ENCODE data around the gene DAZAP1. TPM values are rescaled to one million over a fixed set of nuclear protein-coding genes. Genes with fewer than 3 reads are reported as not detected.

Gene DAZAP1
- total RNA-seq, 2 donors from 2014 or later: 32.6 to 47.5 TPM

GRCh38 chr19:1401889-1402217 is 5.5 kb upstream of the DAZAP1 start:
- H3K27me3 ChIP-seq: no peaks in the 10 kb centered on the region
- no peaks in the 10 kb centered on the region for H3K9me3 ChIP-seq
- peak overlapping the region; percentile 45 to 76 for H3K4me3 ChIP-seq
- H3K27ac ChIP-seq: peak overlapping the region in 1 of 2 donors; percentile 81
- no peak for DNase-seq (ENCODE audit: low spot score)
- no peaks in the 10 kb centered on the region for H3K36me3 ChIP-seq
- H3K4me1 ChIP-seq: peaks cover 0 to 38% of the 10 kb centered on the region in 2 donors
- TF ChIP-seq, protein P1, sequence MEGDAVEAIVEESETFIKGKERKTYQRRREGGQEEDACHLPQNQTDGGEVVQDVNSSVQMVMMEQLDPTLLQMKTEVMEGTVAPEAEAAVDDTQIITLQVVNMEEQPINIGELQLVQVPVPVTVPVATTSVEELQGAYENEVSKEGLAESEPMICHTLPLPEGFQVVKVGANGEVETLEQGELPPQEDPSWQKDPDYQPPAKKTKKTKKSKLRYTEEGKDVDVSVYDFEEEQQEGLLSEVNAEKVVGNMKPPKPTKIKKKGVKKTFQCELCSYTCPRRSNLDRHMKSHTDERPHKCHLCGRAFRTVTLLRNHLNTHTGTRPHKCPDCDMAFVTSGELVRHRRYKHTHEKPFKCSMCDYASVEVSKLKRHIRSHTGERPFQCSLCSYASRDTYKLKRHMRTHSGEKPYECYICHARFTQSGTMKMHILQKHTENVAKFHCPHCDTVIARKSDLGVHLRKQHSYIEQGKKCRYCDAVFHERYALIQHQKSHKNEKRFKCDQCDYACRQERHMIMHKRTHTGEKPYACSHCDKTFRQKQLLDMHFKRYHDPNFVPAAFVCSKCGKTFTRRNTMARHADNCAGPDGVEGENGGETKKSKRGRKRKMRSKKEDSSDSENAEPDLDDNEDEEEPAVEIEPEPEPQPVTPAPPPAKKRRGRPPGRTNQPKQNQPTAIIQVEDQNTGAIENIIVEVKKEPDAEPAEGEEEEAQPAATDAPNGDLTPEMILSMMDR (IDR thresholded peaks at IDR 0.05): no peak

DNA sequence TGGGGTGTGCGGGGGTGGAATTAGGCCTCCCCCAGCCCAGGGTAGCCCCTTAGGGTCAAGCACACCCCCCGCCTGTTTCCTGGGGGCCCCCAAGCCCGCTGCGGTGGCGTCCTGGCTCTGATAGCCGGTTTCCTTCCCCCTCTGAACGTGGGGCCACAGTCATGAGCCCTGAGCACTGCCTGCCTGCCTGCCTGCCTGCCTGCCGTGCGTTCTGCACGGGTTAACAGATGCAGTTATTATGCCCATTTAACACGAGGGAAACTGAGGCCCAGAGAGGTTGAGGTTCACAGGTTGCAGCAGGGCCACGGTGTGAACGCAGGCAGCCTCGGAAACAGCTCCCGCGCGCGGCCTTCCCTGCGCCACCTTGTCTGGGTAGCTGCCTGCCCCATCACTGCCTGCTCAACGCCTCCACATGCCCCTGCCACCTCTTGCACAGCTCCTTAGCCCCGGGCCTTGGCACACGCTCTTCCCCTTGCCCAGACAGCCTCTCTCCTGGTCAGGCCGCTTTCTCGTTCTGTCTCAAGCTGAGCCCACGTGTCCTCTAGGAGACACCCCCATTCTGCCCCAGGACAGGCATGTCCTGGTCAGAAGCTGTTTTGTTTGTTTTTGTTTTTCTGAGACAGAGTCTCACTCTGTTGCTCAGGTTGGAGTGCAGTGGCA is 4.8 kb upstream of the DAZAP1 start:
- Histone ChIP-seq H3K9me3 (no peaks in the 10 kb centered on the region), H3K4me1 (peaks cover 0 to 37% of the 10 kb centered on the region in 2 donors), H3K4me3 (no peak overlapping the region), H3K27ac (no peak overlapping the region), H3K27me3 (no peaks in the 10 kb centered on the region), H3K36me3 (no peaks in the 10 kb centered on the region)
- no peak for DNase-seq (ENCODE audit: low spot score)
- TF ChIP-seq, protein P1 (IDR thresholded peaks at IDR 0.05): no peak

DNA sequence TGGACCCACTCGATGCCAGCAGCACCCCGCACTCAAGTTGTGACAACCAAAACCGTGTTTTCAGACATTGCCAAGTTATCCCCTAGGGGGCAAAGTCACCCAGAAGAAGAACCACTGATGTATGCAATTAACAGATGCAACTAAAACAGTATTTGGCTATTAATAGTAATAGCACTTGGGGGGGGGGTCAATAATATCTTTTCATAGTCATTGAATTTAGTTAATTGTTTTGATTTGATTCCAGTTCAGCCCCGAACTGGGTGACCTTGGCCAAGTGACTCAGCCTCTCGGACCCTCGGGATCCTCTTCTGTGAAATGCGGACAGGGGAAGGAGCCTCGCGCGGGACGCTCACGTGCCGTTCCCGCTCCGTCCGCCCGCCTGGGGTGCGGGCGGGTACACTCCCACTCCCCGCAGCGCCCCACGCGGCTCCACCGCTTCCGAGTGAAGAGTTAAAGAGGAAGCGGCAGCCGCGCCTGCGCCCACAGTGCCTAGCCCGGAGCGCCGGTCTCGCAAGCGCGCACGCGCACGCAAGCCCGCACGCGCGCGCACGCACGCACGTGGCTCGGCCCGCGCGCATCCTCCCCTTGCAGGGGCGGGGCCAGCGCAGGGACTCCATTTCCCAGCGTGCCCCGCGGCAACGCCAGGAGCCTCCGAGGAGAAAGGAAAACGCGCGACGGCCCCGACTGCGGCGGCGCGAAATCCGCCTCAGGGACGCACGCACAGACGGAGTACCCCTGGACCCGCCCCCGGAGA is 435 bp upstream of the DAZAP1 start:
- no peaks in the 10 kb centered on the region for H3K27me3 ChIP-seq
- TF ChIP-seq, protein P1 (IDR thresholded peaks at IDR 0.05): peak in 1 of 2 donors; percentile 41
- H3K9me3 ChIP-seq: no peaks in the 10 kb centered on the region
- H3K4me3 ChIP-seq: peak overlapping the region; percentile 40 to 100
- H3K4me1 ChIP-seq: peaks cover 0 to 48% of the 10 kb centered on the region in 2 donors
- H3K36me3 ChIP-seq: no peaks in the 10 kb centered on the region
- peak overlapping the region; percentile 84 to 87 for H3K27ac ChIP-seq
- DNase-seq (ENCODE audit: low spot score): peak; percentile 99

GRCh38 chr19:1408300-1409203 is 1.2 kb downstream of the DAZAP1 start:
- Histone ChIP-seq H3K4me3 (peak overlapping the region; percentile 94 to 100), H3K4me1 (peaks cover 0 to 56% of the 10 kb centered on the region in 2 donors), H3K27ac (peak overlapping the region; percentile 97 to 98), H3K27me3 (no peaks in the 10 kb centered on the region), H3K9me3 (no peaks in the 10 kb centered on the region), H3K36me3 (peaks cover 5% of the 10 kb centered on the region)
- DNase-seq (ENCODE audit: low spot score): no peak
- TF ChIP-seq, protein P1 (IDR thresholded peaks at IDR 0.05): no peak

GRCh38 chr19:1409204-1410005 is 2.0 kb downstream of the DAZAP1 start:
- Histone ChIP-seq H3K27me3 (no peaks in the 10 kb centered on the region), H3K27ac (peak overlapping the region; percentile 97 to 98), H3K4me1 (peaks cover 0 to 62% of the 10 kb centered on the region in 2 donors), H3K36me3 (peaks cover 5% of the 10 kb centered on the region), H3K4me3 (peak overlapping the region; percentile 94 to 100), H3K9me3 (no peaks in the 10 kb centered on the region)
- no peak for DNase-seq (ENCODE audit: low spot score)
- TF ChIP-seq, protein P1 (IDR thresholded peaks at IDR 0.05): no peak
